GM18909 (cell line): ENCODE results near the gene CD300E.

Experiments
- ATAC-seq: cut with Tn5 transposase; IDR thresholded peaks from one replicate; pipeline ENCODE4 v1.9.1; 2021; ENCODE audit warnings: mild to moderate bottlenecking; ENCODE audit not compliant: unreplicated experiment, poor library complexity

CD300E gene, protein sequence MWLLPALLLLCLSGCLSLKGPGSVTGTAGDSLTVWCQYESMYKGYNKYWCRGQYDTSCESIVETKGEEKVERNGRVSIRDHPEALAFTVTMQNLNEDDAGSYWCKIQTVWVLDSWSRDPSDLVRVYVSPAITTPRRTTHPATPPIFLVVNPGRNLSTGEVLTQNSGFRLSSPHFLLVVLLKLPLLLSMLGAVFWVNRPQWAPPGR

GRCh38 chr17:74623693-74624093 lies at the start of gene CD300E:
TSS of gene CD300E (minus strand) at chr17:74623738. CDS start at chr17:74623621, 117 bp downstream.
- ATAC-seq = no peak

GRCh38 chr17:74671031-74671771 lies 47.7 kb upstream of the CD300E start:
- no peak for ATAC-seq

DNA sequence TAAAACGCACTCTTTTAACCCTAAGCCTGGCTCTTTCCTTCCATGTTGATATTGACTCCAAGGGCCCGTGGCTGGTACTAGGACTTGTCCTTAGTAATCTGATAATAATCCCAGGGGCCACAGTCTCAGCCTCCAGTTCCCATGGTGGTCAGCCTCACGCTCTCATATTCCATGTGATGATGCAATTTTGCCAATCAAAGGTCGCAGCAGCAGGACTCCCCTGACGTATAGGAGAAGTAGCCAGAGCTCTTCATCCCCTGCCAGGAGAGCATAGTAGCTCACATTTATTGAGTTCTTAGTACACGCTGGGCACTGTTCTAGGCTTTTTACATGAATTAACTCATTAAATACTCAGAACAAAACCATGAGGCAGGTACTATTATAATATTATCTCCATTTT lies 46.8 kb upstream of the CD300E start:
- no peak for ATAC-seq

DNA sequence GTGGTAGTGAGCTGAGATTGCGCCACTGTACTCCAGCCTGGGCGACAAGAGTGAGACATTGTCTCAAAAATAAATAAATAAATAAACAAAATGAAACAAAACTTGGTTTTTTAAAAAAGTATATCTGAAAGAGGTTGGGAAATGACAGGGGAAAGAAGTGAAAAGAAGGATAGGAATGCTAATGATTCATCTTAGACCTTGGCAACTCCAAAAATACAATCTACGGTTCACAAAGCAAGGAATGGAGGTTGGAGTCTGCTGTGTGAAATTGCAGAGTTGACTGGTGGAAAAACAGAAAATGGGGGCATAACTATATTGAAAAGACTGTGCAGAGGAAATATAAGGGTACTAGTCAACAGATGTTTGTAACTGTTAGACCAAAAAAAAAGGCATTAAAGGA lies 40.0 kb upstream of the CD300E start:
- ATAC-seq = no peak

GRCh38 chr17:74659889-74660288 lies 36.4 kb upstream of the CD300E start:
- no peak for ATAC-seq

DNA sequence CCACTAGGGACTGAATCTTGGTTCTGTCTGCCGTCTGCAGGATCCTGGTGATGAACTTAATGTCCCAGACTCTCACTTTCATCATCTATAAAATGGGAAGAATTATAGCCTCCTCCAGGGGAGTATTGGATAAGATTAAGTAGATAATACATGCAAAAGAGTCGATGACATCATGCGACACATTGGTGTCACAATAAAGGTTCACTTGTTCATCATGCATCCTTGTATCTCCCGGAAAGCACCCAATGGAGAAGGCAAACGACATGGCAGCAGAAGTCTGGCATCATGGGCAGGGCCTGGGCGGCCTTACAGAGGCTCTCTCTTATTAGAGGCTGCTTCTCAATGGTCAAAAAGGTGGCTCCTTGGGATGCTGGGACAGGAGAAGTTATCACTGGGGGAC lies 35.1 kb upstream of the CD300E start:
- ATAC-seq = no peak

DNA sequence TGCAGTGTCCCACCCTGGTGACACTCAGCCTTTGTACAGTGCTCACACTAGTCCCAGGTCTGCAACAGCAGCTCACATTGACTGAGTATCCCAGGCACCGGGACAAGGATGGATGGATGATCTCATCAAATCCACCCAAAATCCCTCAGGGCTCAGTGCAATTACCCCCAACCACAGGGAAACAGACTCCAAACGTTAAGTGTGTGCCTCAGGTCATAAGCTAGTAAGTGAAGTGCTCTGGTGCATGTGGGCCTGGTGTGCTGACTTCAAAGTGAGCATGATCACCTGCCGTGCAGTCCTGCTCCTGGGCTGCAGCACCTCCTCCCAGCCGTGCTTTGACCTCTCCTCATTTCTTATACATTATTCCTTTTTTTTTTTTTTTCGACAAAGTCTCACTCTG lies 31.2 kb upstream of the CD300E start:
- no peak for ATAC-seq

DNA sequence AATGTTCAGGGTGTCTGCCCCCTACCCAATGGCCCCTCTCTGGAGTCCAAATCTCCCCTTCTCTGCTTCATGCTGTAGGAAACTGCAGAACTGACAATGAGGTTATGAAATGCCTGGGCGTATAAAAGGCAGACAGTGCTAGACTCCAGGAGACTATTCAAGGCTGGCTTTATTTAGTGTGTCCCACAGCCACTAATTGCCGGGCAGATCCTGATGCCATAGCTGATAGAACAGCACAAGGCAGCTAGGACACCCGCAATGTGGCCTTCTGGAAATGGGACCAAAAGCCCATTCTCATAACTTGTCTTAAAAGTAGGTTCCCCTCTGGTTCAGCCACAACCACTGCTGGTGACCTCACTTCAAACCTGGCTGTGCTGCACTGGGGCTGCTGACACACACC lies 28.5 kb upstream of the CD300E start:
- ATAC-seq = no peak

DNA sequence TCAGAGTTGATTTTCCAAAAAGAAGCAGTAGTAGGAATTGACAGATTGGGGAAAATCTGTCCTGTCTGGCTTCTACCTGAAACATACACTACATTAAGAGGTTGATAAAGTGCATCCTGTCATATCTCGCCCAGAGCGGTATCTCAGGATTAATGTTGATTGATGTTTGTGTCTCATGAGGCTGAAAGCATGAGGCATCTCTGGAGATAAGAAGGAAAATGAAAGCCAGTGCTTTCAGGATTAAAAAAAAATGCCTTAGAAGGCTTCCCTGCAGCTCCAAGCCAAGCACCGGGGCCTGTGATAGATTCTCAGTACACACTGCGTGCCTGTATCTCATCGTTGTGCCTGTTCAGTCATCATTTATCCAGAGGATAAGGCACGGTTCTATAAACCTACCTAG lies 26.4 kb upstream of the CD300E start:
- ATAC-seq = no peak

DNA sequence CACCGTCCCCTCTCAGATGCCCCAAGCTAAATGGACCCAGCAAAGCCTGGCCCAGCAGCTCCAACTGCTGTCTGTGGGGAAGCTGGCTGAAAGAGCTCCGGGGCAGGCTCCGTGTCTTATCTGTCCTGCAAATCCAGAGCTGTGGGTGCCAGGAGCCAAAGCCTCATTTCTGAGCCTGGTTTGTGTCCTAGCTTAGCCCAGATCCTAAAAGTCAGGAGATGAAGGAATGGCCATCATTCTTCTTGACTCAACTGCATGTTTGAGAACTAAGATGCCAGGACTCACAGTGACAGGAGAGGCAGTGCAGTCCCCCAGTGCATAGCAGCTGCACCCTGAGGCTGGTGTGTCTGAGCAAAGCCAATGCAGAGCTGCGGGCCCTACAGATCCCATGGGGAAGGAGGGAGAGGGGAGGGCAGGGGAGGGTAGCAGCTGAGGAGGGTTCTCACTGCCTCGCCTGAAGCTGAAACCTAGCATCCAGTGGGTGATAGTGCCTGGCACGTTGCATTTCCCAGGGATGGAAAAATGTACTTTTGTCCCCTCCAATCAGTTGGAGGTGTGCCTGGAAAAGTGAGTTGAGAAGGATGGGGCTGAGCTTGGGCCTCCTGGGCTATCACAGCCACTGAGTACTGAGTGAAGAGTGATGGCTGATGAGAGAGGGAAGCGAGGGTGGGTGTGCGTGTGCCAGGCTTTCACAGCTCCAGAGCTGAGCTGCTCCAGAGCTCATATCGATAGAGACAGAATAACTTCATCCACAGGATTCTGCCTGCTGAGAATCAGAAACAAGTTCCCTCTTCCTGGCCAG lies 24.5 kb upstream of the CD300E start:
- ATAC-seq = no peak

DNA sequence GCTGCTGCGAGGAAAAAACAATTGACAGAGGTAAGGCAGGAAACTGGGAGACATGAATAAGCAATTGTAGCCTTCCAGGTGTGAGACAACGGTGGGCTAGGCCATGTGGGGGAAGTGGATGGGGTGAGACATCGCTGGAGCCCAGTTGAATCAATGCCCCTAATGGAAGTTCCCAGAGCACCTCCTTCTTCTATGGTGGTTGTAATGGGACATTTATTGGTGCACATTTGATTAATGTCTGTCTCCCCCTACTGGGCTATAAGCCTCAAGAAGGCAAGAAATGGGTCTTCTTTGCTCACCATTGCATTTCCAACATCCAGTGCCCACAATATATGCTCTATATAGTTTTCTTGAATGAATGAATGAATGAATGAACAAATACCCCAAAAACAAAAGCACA lies 22.7 kb upstream of the CD300E start:
- no peak for ATAC-seq

DNA sequence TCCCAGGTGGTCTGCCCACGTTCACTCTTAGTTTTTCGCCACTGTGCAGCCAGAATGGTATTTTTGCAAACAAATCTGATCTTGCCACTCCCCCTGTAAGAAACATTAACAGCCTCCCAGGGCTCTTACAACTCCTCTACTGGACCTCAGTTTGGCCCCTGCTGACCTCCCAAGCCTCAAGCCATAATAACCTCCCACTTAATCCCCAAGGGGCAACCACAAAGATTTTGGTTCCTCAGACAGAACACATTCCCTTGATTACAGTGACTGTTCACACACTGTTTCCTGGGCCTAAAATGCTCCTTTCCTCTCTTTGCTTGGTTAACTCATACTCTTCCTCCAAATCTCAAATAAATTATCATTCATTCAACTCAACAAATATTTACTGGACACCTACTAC lies 21.5 kb upstream of the CD300E start:
- ATAC-seq = no peak

DNA sequence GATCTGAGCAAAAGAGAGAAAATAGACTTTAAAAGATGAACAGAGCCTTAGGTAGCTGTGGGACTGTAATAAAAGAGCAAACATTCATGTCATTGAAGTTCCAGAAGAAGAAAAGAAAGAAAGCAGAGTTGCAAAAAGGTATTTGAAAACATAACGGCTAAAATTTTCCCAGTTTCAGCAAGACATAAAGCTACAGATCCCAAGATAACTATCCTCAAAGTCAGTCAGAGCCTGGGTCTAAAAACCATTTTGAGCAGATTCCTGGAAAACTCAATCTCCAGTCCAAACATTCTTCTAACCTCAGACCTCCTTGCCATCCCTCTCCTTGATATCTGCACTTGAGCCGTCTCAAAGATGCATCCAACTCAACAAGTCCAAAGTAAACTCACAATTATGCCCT lies 20.9 kb upstream of the CD300E start:
- no peak for ATAC-seq

GRCh38 chr17:74643826-74644225 lies 20.3 kb upstream of the CD300E start:
- ATAC-seq = no peak

DNA sequence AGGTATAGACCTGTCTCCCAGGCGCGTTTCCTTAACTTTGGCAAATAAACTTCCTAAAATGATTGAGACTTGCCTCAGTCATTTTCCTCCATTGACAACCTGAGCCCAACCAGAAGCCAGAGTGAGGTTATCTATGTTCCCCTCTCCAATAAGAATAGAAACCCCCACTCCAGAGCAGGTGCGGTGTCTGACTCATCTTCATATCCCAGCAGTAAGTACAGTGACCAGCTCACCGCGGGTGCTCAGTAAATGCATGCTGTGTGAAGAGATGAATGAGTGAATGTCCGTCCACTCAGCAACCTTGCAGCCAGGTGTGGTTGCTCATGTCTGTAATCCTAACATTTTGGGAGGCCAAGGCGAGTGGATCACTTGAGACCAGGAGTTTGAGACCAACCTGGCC lies 19.5 kb upstream of the CD300E start:
- ATAC-seq = no peak

GRCh38 chr17:74642556-74642955 lies 19.0 kb upstream of the CD300E start:
- no peak for ATAC-seq

- no peak for ATAC-seq
Measured at GRCh38 chr17:74641958-74642298, 18.4 kb upstream of the CD300E start.

- ATAC-seq = no peak
Measured at GRCh38 chr17:74641224-74641957, 17.9 kb upstream of the CD300E start.

DNA sequence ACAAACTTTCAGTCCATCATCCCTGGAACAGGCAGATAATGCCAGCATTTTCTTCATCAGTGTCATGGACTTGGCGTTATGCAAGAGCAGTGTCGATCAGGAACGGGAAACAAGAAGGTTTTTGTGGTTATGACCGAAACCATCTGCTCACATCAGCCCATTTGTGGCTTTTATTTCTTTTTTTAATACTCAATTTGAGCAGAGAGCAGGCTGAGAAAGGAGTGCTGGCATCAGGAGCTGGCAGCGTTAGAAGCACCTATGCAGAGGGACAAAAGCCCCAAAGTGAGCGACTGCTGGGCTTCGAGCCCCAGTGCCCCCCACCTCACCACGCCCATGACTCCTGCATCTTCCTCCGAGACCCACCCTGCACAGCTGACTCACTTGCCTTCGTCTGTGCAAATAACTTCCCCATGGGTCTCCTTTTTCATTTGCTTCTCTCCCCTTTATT lies 16.2 kb upstream of the CD300E start:
- no peak for ATAC-seq

GRCh38 chr17:74637926-74638325 lies 14.4 kb upstream of the CD300E start:
- no peak for ATAC-seq

- ATAC-seq = no peak
Measured at GRCh38 chr17:74637265-74637664, 13.7 kb upstream of the CD300E start.
